22Rv1 (cell line): ENCODE measurements around the gene ARHGAP10.

Experiments
- H3K27ac ChIP-seq: fragments of 450-650 bp; 2 replicates; pipeline ENCODE4 v1.5.1; 2017
- CTCF ChIP-seq: fragments of 450-650 bp; IDR thresholded peaks from 2 replicates; pipeline ENCODE4 v1.5.1; 2017; ENCODE audit warnings: mild to moderate bottlenecking
- ZFX ChIP-seq: fragments of 450-650 bp; IDR thresholded peaks from 2 replicates; pipeline ENCODE4 v1.6.1; 2017; ENCODE audit warnings: antibody characterized with exemption, borderline replicate concordance

Gene ARHGAP10

GRCh38 chr4:147829401-147830101 lies 97.7 kb downstream of the ARHGAP10 start:
- no peak for TF ChIP-seq CTCF
- no peak for TF ChIP-seq ZFX
- no peak overlapping the region for H3K27ac ChIP-seq

GRCh38 chr4:147830102-147830463 lies 98.2 kb downstream of the ARHGAP10 start:
- H3K27ac ChIP-seq: no peak overlapping the region
- TF ChIP-seq ZFX: no peak
- no peak for TF ChIP-seq CTCF

- H3K27ac ChIP-seq: no peak overlapping the region
- TF ChIP-seq ZFX (no peak), CTCF (no peak)
Measured at GRCh38 chr4:147830987-147831386, 99.1 kb downstream of the ARHGAP10 start.

GRCh38 chr4:147831551-147832171 lies 99.8 kb downstream of the ARHGAP10 start:
- H3K27ac ChIP-seq: no peak overlapping the region
- TF ChIP-seq CTCF (no peak), ZFX (no peak)

GRCh38 chr4:147833254-147833653 lies 101.4 kb downstream of the ARHGAP10 start:
- H3K27ac ChIP-seq: no peak overlapping the region
- TF ChIP-seq ZFX: no peak
- no peak for TF ChIP-seq CTCF

GRCh38 chr4:147833741-147834140 lies 101.9 kb downstream of the ARHGAP10 start:
- TF ChIP-seq ZFX: no peak
- no peak for TF ChIP-seq CTCF

GRCh38 chr4:147834480-147834879 lies 102.6 kb downstream of the ARHGAP10 start:
- H3K27ac ChIP-seq: no peak overlapping the region
- TF ChIP-seq ZFX: no peak
- TF ChIP-seq CTCF: no peak

More at GRCh38 chr4:147833741-147834140, 101.9 kb downstream of the ARHGAP10 start:
- H3K27ac ChIP-seq: no peak overlapping the region
